IMR-90 (cell line): Measurements from ENCODE around the gene FGR.
A peak's percentile ranks its signal among the peaks of the same experiment; 100 is the strongest.

ENCODE experiments used
- CEBPB ChIP-seq: IDR thresholded peaks from 2 replicates; pipeline ENCODE4 v1.6.1; 2012; ENCODE audit warnings: low read depth, low read length, improper control_type of control experiment
- CHD1 ChIP-seq: IDR thresholded peaks from 2 replicates; pipeline ENCODE4 v1.6.1; 2012; ENCODE audit warnings: low read depth, low read length, improper control_type of control experiment
- ELK1 ChIP-seq: fragments of 150-350 bp; IDR thresholded peaks from 2 replicates; pipeline ENCODE4 v1.6.1; 2016; ENCODE audit warnings: low read depth, mild to moderate bottlenecking, low read length, moderate library complexity, borderline replicate concordance
- FOS ChIP-seq: fragments of 150-350 bp; IDR thresholded peaks from 2 replicates; pipeline ENCODE4 v1.6.1; 2016; ENCODE audit warnings: low read depth, low read length
- MAFK ChIP-seq: IDR thresholded peaks from 2 replicates; pipeline ENCODE4 v1.6.1; 2012; ENCODE audit warnings: low read depth, low read length, improper control_type of control experiment
- MAZ ChIP-seq: IDR thresholded peaks from 2 replicates; pipeline ENCODE4 v1.6.1; 2012; ENCODE audit warnings: low read depth, mild to moderate bottlenecking, low read length, improper control_type of control experiment, moderate library complexity, borderline replicate concordance
- POLR2A ChIP-seq: IDR thresholded peaks from 2 replicates; pipeline ENCODE4 v1.6.1; 2012; ENCODE audit warnings: mild to moderate bottlenecking, low read depth, low read length
- RAD21 ChIP-seq: IDR thresholded peaks from 2 replicates; pipeline ENCODE4 v1.6.1; 2012; ENCODE audit warnings: low read length, improper control_type of control experiment
- RFX5 ChIP-seq: IDR thresholded peaks from 2 replicates; pipeline ENCODE4 v1.8.0; 2012; ENCODE audit warnings: low read depth, mild to moderate bottlenecking, low read length, moderate library complexity
- SMC3 ChIP-seq: fragments of 150-350 bp; IDR thresholded peaks from 2 replicates; pipeline ENCODE4 v1.6.1; 2016; ENCODE audit warnings: low read depth, mild to moderate bottlenecking, antibody characterized with exemption, low read length, moderate library complexity
- TF ChIP-seq, protein P1 (sequence below): conservative IDR thresholded peaks from 2 replicates; pipeline ENCODE4 v1.5.1; 2012; ENCODE audit warnings: mild to moderate bottlenecking, low read depth, low read length, improper control_type of control experiment

DNA sequence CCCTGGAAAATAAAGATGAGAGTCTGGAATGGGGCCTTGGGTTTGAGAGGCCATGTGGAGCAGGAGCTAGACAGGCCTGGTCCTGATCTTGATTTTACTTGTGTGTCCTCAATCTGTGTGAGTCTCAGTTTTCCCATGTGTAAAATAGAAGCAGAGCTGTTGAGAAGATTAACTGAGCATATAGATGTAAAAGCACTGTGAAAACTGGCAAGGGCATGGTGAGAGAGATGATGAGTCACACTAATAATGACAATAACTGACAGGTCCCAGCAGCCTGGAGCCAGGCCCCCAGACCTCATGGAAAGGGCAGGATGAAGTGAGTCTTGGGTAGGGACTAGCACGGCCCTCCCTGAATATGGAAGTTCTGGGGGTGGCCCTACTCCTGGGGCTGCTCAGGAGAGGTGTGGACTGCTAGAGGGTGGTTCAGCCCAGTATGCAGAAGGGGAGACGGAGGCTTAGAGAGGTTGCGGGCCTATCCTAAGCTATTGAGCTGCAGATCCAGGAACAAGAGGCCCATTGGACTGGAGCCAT, 28.2 kb downstream of the FGR start:
- TF ChIP-seq CEBPB = no peak
- TF ChIP-seq POLR2A = no peak
- TF ChIP-seq, protein P1, sequence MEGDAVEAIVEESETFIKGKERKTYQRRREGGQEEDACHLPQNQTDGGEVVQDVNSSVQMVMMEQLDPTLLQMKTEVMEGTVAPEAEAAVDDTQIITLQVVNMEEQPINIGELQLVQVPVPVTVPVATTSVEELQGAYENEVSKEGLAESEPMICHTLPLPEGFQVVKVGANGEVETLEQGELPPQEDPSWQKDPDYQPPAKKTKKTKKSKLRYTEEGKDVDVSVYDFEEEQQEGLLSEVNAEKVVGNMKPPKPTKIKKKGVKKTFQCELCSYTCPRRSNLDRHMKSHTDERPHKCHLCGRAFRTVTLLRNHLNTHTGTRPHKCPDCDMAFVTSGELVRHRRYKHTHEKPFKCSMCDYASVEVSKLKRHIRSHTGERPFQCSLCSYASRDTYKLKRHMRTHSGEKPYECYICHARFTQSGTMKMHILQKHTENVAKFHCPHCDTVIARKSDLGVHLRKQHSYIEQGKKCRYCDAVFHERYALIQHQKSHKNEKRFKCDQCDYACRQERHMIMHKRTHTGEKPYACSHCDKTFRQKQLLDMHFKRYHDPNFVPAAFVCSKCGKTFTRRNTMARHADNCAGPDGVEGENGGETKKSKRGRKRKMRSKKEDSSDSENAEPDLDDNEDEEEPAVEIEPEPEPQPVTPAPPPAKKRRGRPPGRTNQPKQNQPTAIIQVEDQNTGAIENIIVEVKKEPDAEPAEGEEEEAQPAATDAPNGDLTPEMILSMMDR = no peak
- TF ChIP-seq RAD21 = no peak
- no peak for TF ChIP-seq MAFK
- TF ChIP-seq FOS = 0 out of 2 replicates have a peak, but pooled peaks have one; percentile 5
- TF ChIP-seq ELK1 = no peak
- no peak for TF ChIP-seq CHD1
- TF ChIP-seq RFX5 = no peak
- TF ChIP-seq MAZ = no peak
- TF ChIP-seq SMC3 = no peak
